Right lobe of liver (tissue), 6 donors: ENCODE measurements around the gene RHNO1. TPM values are rescaled to one million over a fixed set of nuclear protein-coding genes. Genes with fewer than 3 reads are reported as not detected.
A peak's percentile ranks its signal among the peaks of the same experiment; 100 is the strongest.

Experiments
- ATAC-seq, 4 donors: fragments of 200-7000 bp; cut with Tn5 transposase; one replicate each; pipeline ENCODE4 v1.9.1; 2020; ENCODE audit warnings: mild to moderate bottlenecking in 4 of 4, moderate library complexity in 4 of 4
- DNase-seq, 3 donors: peaks; one replicate each; pipeline ENCODE4 v3.0.0-alpha.2; 2020
- H3K27ac ChIP-seq, 3 donors: fragments of 200-600 bp; one replicate each; pipeline ENCODE4 v1.8.0; 2022
- H3K27me3 ChIP-seq, 2 donors: fragments of 200-600 bp; one replicate each; pipeline ENCODE4 v1.8.0; 2022
- H3K36me3 ChIP-seq, 4 donors: fragments of 200-600 bp; sonication (generic) in 1 of 4; one replicate each; pipeline versions ENCODE4 v1.5.1 to v1.8.0; 2017 to 2022; ENCODE audit warnings: control low read depth in 1 of 4
- H3K4me1 ChIP-seq, 4 donors: fragments of 200-600 bp; sonication (generic) in 1 of 4; one replicate each; pipeline versions ENCODE4 v1.5.1 to v1.8.0; 2017 to 2022; ENCODE audit warnings: control low read depth in 1 of 4
- H3K4me3 ChIP-seq, 3 donors: fragments of 200-600 bp; one replicate each; pipeline ENCODE4 v1.8.0; 2022
- H3K9me3 ChIP-seq, 4 donors: fragments of 200-600 bp; sonication (generic) in 1 of 4; one replicate each; pipeline versions ENCODE4 v1.5.1 to v1.8.0; 2017 to 2022; ENCODE audit warnings: control low read depth in 1 of 4
- POLR2A ChIP-seq: fragments of 450-650 bp; IDR thresholded peaks from one replicate; pipeline ENCODE4 v1.6.1; 2017; ENCODE audit warnings: antibody characterized with exemption, mild to moderate bottlenecking
- WGBS: methylation state at CpG from one replicate; pipeline ENCODE4 v1.1.6; 2018; ENCODE audit warnings: low coverage, low lambda C conversion rate; ENCODE audit not compliant: insufficient coverage; ENCODE audit errors: missing lambda C conversion rate; 5-methylcytosine and 5-hydroxymethylcytosine counted together
- intact Hi-C, 2 donors: fragments of 100-400 bp; cut with DNase I; formaldehyde crosslinking; loops; one replicate each; pipeline versions ENCODE4 v1.11.2 to v1.14.1; 2022
- total RNA-seq, 6 experiments: library from RNA; depleted of rRNA in 2 of 6; stranded (reverse); fragments of >200 nt in 2 of 6; fragmentation: NEBNext Ultra II Directional in 3 of 6; extraction: Animal tissue kit (Norgen Biotek cat#: 25700) in 3 of 6; gene quantifications; one replicate each; pipeline versions ENCODE4 v1.1.0 to v1.2.4, GENCODE V29; 2016 to 2023
- TF ChIP-seq, protein P1 (sequence below), 4 donors: fragments of 200-600 bp in 3 of 4; fragments of 450-650 bp in 1 of 4; IDR thresholded peaks; one replicate each; pipeline versions ENCODE4 v1.5.1 to v1.8.0; 2016 to 2022; ENCODE audit warnings: antibody characterized with exemption in 4 of 4, mild to moderate bottlenecking in 2 of 4
- donor health status: DM: no; HTN: yes; CAD: no.
- donor health status: DM: no; HTN: no; CAD: no.
- donor health status: DM: no; HTN: no; CAD: no.
- donor health status: DM: no; HTN: yes; CAD: no.
- donor health status: DM: no; HTN: yes; CAD: no.

Gene RHNO1
- total RNA-seq, 6 experiments from 2014 or later = 1.2 to 5.9 (median 3.5) TPM

DNA sequence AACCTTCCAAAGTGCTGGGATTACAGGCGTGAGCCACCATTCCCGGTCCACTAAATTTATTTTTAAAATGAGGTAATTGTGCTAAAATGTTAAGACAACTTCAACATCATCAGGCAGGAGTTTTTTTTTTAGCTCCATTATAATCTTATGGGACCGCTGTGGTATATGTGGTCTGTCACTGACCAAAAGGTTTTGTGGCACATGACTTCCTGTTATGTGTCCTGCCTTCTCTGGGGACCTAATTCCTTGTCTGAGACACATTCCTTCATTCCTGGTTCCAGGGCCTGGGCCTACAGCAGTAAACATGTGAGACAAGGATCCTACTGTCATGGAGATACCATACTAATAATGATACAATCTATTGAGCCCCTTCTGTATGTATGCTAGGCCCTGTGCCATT is 25.1 kb upstream of the RHNO1 start:
- WGBS = 89% methylated on average over 3 of the region's 3 CpGs
- no peak overlapping the region for H3K4me3 ChIP-seq
- intact Hi-C loops = loop anchor here in 1 of 2 donors (10.0 kb wide), 1 partner anchor 93 kb away; no protein-coding TSS in a partner anchor

DNA sequence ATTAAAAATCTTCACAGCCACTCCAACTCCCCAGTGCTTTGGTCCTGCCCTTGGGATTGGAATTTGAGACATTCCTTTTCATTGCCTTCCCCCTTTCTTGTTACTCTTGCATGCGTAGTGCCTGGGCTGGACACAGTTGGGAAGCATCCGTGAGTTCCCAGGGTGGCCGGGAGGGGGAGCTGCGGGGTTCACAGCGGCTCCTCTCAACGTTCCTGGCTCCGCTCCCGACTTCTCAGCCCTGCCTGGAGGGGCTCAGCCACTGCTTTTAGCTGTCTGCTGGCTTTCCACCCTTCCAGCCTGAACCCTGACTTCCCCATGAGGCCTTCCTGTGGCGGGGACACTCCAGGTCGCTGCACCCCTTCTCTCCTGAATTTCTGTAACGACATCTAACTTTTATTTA is 23.4 kb upstream of the RHNO1 start:
- Histone ChIP-seq H3K36me3 (no peaks in the 10 kb centered on the region), H3K9me3 (no peaks in the 10 kb centered on the region), H3K27ac (no peak overlapping the region), H3K4me3 (no peak overlapping the region), H3K4me1 (peaks cover 0 to 3% (median 0%) of the 10 kb centered on the region in 4 donors), H3K27me3 (no peaks in the 10 kb centered on the region)
- WGBS = 40% methylated on average over 4 of the region's 11 CpGs
- peak; percentile 74 to 86 (median 80) for ATAC-seq
- intact Hi-C loops = loop anchor here in 1 of 2 donors (10.0 kb wide), 1 partner anchor 91 kb away; no protein-coding TSS in a partner anchor
- peak; percentile 71 to 76 (median 76) for DNase-seq
- TF ChIP-seq, protein P1, sequence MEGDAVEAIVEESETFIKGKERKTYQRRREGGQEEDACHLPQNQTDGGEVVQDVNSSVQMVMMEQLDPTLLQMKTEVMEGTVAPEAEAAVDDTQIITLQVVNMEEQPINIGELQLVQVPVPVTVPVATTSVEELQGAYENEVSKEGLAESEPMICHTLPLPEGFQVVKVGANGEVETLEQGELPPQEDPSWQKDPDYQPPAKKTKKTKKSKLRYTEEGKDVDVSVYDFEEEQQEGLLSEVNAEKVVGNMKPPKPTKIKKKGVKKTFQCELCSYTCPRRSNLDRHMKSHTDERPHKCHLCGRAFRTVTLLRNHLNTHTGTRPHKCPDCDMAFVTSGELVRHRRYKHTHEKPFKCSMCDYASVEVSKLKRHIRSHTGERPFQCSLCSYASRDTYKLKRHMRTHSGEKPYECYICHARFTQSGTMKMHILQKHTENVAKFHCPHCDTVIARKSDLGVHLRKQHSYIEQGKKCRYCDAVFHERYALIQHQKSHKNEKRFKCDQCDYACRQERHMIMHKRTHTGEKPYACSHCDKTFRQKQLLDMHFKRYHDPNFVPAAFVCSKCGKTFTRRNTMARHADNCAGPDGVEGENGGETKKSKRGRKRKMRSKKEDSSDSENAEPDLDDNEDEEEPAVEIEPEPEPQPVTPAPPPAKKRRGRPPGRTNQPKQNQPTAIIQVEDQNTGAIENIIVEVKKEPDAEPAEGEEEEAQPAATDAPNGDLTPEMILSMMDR (IDR thresholded peaks at IDR 0.05) = peak; percentile 58 to 77 (median 72)
- TF ChIP-seq POLR2A = no peak

More for the DNA sequence above, 25.1 kb upstream of the RHNO1 start:
- Histone ChIP-seq H3K27ac (no peak overlapping the region), H3K9me3 (no peaks in the 10 kb centered on the region), H3K36me3 (no peaks in the 10 kb centered on the region), H3K4me1 (peaks cover 0 to 3% (median 0%) of the 10 kb centered on the region in 4 donors), H3K27me3 (no peaks in the 10 kb centered on the region)
- DNase-seq (no peak), ATAC-seq (no peak)
- no peak for TF ChIP-seq POLR2A
- TF ChIP-seq, protein P1 (IDR thresholded peaks at IDR 0.05) = no peak

DNA sequence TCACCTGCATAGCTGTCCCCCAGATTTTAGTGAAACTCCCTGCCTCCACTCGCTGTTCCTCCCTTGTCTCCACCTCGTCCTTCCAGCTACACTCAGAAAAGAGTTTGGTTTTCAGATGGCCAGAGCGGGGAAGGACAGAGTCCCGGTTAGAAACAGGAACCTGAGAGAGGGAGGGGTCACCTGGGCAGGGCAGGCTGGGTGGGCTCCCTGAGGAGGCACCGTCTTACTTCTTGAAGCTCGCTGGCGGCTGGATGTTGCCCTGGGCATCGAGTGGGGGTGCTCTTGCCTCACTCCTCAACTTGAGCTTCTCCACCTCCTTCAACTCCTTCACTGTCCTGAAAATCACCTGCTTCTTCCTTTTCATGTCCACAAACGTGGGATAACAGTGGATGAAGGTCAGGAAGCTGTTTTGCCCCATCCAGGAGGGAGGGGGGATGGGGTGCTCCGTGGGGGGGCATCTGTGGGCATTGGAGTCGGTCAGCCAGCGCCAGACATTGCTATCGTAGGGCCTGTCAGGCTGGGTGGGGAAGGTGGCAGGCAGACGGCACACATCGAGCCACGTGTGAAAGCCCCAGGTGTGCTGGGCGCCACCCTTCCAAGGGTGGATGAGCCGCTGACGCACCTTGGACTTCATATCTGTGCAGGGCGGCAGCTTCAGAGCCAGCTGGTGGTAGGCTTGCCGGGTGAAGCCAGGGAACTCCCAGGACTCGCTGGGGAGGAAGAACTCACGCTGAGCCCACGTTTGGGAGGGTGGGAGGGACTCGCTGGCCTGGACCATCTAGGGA is 22.2 kb upstream of the RHNO1 start:
- Histone ChIP-seq H3K27me3 (no peaks in the 10 kb centered on the region), H3K4me1 (peaks cover 0 to 3% (median 0%) of the 10 kb centered on the region in 4 donors), H3K27ac (no peak overlapping the region), H3K9me3 (no peaks in the 10 kb centered on the region), H3K4me3 (no peak overlapping the region), H3K36me3 (no peaks in the 10 kb centered on the region)
- TF ChIP-seq, protein P1 (IDR thresholded peaks at IDR 0.05) = no peak
- no peak for TF ChIP-seq POLR2A
- DNase-seq = no peak
- no peak for ATAC-seq
- intact Hi-C loops = loop anchor here in 1 of 2 donors (10.0 kb wide), 1 partner anchor 90 kb away; no protein-coding TSS in a partner anchor
- 92% methylated on average over 2 of the region's 25 CpGs for WGBS

DNA sequence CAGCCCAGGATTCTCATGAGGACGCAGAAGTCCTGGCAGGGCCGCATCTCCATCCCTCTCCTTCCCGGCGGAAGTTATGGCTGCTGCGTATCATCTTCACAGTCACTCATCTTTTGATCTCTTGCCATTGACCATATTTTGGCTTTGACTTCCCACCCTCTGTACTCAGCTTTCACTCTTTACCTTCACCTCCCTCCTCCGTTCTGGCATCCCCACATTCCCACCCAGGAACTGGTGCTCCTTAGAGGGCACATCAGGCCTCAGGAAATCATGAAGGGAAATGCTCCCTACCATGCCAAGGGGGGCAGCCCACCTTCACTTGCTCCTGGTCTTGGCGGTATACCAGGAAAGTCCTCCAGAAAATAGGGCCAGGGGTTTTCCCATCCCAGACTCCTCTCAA is 21.5 kb upstream of the RHNO1 start:
- Histone ChIP-seq H3K27ac (no peak overlapping the region), H3K4me3 (no peak overlapping the region), H3K9me3 (no peaks in the 10 kb centered on the region), H3K4me1 (no peaks in the 10 kb centered on the region), H3K27me3 (no peaks in the 10 kb centered on the region), H3K36me3 (no peaks in the 10 kb centered on the region)
- DNase-seq (no peak), ATAC-seq (no peak)
- WGBS = 78% methylated on average over 5 of the region's 7 CpGs
- intact Hi-C loops = loop anchor here in 1 of 2 donors (10.0 kb wide), 1 partner anchor 89 kb away; no protein-coding TSS in a partner anchor
- TF ChIP-seq, protein P1 (IDR thresholded peaks at IDR 0.05) = no peak
- no peak for TF ChIP-seq POLR2A
